RWPE1 (cell line): ENCODE measurements around the gene ITPR3.
A peak's percentile ranks its signal among the peaks of the same experiment; 100 is the strongest.

ENCODE experiments used
- CTCF ChIA-PET: fragments of 350-600 bp; sonication (Branson Sonifier 250); formaldehyde crosslinking; extraction: SDS; loops from one replicate; lab custom pipeline; 2021; lab: Yijun Ruan, JAX
- POLR2A ChIA-PET: fragments of 400-600 bp; formaldehyde crosslinking; extraction: SDS; loops from one replicate; lab custom pipeline; 2020; ENCODE audit warnings: antibody characterized with exemption; ENCODE audit not compliant: low non-redundant PET; lab: Yijun Ruan, JAX
- DNase-seq: peaks from one replicate; pipeline ENCODE4 v3.0.0; 2012; ENCODE audit warnings: low spot score
- H3K27ac ChIP-seq: fragments of 450-650 bp; 2 replicates; pipeline ENCODE4 v1.5.1; 2017
- TF ChIP-seq, protein P1 (sequence below): fragments of 450-650 bp; conservative IDR thresholded peaks from 2 replicates; pipeline ENCODE4 v1.5.1; 2017; ENCODE audit warnings: low read depth, mild to moderate bottlenecking

Gene ITPR3

GRCh38 chr6:33620856-33621710 is at the start of gene ITPR3:
Gene ITPR3, plus strand, starts transcription at chr6:33621322. Its CDS starts 281 bp downstream, at chr6:33621603.
- CTCF ChIA-PET, result interaction anchor here (0.5 to 2.7 kb wide), 5 partner anchors 11 to 237 kb away, joined by 3 to 17 read pairs (median 4); no protein-coding TSS in a partner anchor
- POLR2A ChIA-PET, result interaction anchor here (0.5 to 1.5 kb wide), 3 partner anchors 10 to 990 kb away, joined by 3 to 6 read pairs (median 5); no protein-coding TSS in a partner anchor
- TF ChIP-seq, protein P1, sequence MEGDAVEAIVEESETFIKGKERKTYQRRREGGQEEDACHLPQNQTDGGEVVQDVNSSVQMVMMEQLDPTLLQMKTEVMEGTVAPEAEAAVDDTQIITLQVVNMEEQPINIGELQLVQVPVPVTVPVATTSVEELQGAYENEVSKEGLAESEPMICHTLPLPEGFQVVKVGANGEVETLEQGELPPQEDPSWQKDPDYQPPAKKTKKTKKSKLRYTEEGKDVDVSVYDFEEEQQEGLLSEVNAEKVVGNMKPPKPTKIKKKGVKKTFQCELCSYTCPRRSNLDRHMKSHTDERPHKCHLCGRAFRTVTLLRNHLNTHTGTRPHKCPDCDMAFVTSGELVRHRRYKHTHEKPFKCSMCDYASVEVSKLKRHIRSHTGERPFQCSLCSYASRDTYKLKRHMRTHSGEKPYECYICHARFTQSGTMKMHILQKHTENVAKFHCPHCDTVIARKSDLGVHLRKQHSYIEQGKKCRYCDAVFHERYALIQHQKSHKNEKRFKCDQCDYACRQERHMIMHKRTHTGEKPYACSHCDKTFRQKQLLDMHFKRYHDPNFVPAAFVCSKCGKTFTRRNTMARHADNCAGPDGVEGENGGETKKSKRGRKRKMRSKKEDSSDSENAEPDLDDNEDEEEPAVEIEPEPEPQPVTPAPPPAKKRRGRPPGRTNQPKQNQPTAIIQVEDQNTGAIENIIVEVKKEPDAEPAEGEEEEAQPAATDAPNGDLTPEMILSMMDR, result no peak
- peak within 1 kb of the TSS; percentile 98 for H3K27ac ChIP-seq
- DNase-seq, result peak; percentile 90

- POLR2A ChIA-PET, result interaction anchor here (0.6 kb wide), 1 partner anchor 16 kb away, joined by 4 read pairs; no protein-coding TSS in a partner anchor
- CTCF ChIA-PET, result interaction anchor here (0.5 kb wide), 1 partner anchor 24 kb away, joined by 4 read pairs; no protein-coding TSS in a partner anchor
These were observed 49.3 kb upstream of the ITPR3 start for GRCh38 chr6:33571637-33572316.

DNA sequence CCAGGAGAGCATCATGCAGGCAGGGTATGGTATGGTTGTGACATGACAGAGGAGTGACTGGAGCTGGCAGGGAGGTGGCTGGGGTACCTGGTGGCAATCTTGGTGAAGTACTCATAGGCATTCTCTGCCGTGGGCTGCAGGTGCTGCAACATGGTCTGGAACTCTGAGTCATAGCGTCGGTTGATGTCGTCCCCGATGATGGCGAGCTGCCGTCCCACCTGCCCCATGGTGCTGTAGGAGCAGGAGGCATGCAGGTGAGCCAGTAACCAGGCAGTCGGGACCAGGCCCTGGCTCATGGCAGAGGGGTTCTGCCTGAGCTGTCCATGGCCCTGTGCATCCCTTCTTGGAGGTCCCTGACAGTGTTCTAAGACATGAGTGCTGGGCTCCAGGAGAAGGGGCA is 45.9 kb upstream of the ITPR3 start:
- no peak for DNase-seq
- TF ChIP-seq, protein P1, result no peak
- H3K27ac ChIP-seq, result peak overlapping the region; percentile 97
- POLR2A ChIA-PET, result interaction anchor here (0.5 kb wide), 1 partner anchor 1664 kb away, joined by 4 read pairs; no protein-coding TSS in a partner anchor
- CTCF ChIA-PET, result no interaction called here

More at GRCh38 chr6:33571637-33572316, 49.3 kb upstream of the ITPR3 start:
- TF ChIP-seq, protein P1, result no peak
- peak overlapping the region; percentile 96 for H3K27ac ChIP-seq
- DNase-seq, result no peak

- POLR2A ChIA-PET, result interaction anchor here (0.8 kb wide), 1 partner anchor 17 kb away, joined by 3 read pairs; no protein-coding TSS in a partner anchor
- H3K27ac ChIP-seq, result peak overlapping the region; percentile 97
- CTCF ChIA-PET, result interaction anchor here (0.7 to 1.1 kb wide), 2 partner anchors 151 to 174 kb away, joined by 3 to 4 read pairs; no protein-coding TSS in a partner anchor
- DNase-seq, result no peak
- TF ChIP-seq, protein P1, result no peak
These were observed 44.5 kb upstream of the ITPR3 start for GRCh38 chr6:33576668-33577067.

DNA sequence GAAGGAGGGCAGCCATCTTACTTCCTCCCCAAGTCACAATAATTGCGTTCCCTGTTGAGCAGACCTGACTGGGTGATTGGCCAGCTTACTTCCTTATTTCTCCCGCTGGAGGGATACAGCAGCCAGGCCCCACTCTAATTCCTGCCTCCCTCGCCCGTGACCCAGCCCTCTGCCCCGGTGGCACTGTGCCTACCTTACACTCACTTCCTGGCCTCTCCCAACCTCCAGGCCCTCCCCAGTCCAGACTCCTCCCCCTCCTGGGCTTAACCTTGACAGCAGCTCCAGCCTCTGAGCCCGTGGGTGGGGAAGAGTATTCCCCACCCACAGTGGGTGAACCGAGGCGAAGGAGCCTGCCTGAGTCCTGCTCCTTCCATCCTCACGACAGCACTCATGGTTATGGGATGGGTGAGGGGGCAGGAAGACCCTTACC is 44.0 kb upstream of the ITPR3 start:
- POLR2A ChIA-PET, result interaction anchor here (0.8 kb wide), 1 partner anchor 18 kb away, joined by 3 read pairs; no protein-coding TSS in a partner anchor
- CTCF ChIA-PET, result interaction anchor here (0.7 to 1.1 kb wide), 3 partner anchors 146 to 174 kb away, joined by 3 to 6 read pairs (median 4); no protein-coding TSS in a partner anchor
- TF ChIP-seq, protein P1, result no peak
- DNase-seq, result peak; percentile 92
- peak overlapping the region; percentile 97 for H3K27ac ChIP-seq
